IMR-90 (cell line): ENCODE results near the gene BAZ1A. TPM values are rescaled to one million over a fixed set of nuclear protein-coding genes. Genes with fewer than 3 reads are reported as not detected.
A peak's percentile ranks its signal among the peaks of the same experiment; 100 is the strongest.

Experiments used
- ATAC-seq: fragments of 200-7000 bp; cut with Tn5 transposase; 2 replicates; pipeline ENCODE4 v1.9.1; 2020; ENCODE audit warnings: low read depth, mild to moderate bottlenecking, moderate library complexity
- BruUV-seq: library from RNA; stranded (reverse); fragments of 400-500 nt; replicated peaks from 2 replicates; lab custom pipeline; 2021; lab: Mats Ljungman, UMichigan
- CTCF ChIA-PET: fragments of 300-600 bp; formaldehyde crosslinking; extraction: SDS; loops from one replicate; lab custom pipeline; 2021; ENCODE audit warnings: antibody characterized with exemption; lab: Yijun Ruan, JAX
- POLR2A ChIA-PET: fragments of 300-600 bp; sonication (Branson Sonifier 250); formaldehyde crosslinking; loops from one replicate; lab custom pipeline; 2022; ENCODE audit warnings: antibody characterized with exemption; ENCODE audit not compliant: unreplicated experiment; lab: Charles Lee
- DNase-seq: peaks from one replicate; pipeline ENCODE4 v3.0.0; 2013
- H2AFZ ChIP-seq: replicated peaks from 2 replicates; pipeline ENCODE3; 2013; ENCODE audit warnings: low read length, mild to moderate bottlenecking; ENCODE audit not compliant: poor library complexity
- H2AK5ac ChIP-seq: 2 replicates; pipeline ENCODE4 v1.6.1; 2013; ENCODE audit warnings: low read depth, low read length, inconsistent platforms
- H2AK9ac ChIP-seq: replicated peaks from 2 replicates; pipeline ENCODE3; 2013; ENCODE audit warnings: mild to moderate bottlenecking, low read depth, low read length, moderate library complexity; ENCODE audit not compliant: poor library complexity
- H2BK120ac ChIP-seq: 2 replicates; pipeline ENCODE4 v1.6.1; 2013; ENCODE audit warnings: low read depth, low read length, inconsistent platforms
- H2BK15ac ChIP-seq: 3 replicates; pipeline ENCODE4 v1.6.1; 2013; ENCODE audit warnings: low read depth, low read length, inconsistent platforms
- H2BK20ac ChIP-seq: 2 replicates; pipeline ENCODE4 v1.6.1; 2013; ENCODE audit warnings: low read depth, mild to moderate bottlenecking, inconsistent platforms, low read length, moderate library complexity
- H2BK5ac ChIP-seq: 2 replicates; pipeline ENCODE4 v1.6.1; 2013; ENCODE audit warnings: mild to moderate bottlenecking, low read depth, low read length, inconsistent platforms; ENCODE audit not compliant: poor library complexity, severe bottlenecking
- H3K14ac ChIP-seq: replicated peaks from 2 replicates; pipeline ENCODE4 v1.6.1; 2013; ENCODE audit warnings: low read depth, low read length, inconsistent platforms
- H3K18ac ChIP-seq: 2 replicates; pipeline ENCODE4 v1.6.1; 2013; ENCODE audit warnings: low read depth, low read length, control low read depth
- H3K23ac ChIP-seq: 2 replicates; pipeline ENCODE4 v1.6.1; 2013; ENCODE audit warnings: low read depth, low read length, inconsistent platforms
- H3K27ac ChIP-seq: 2 replicates; pipeline ENCODE4 v1.5.1; 2013; ENCODE audit warnings: mild to moderate bottlenecking, control low read depth, low read length; ENCODE audit not compliant: insufficient read depth
- H3K27me3 ChIP-seq: 2 replicates; pipeline ENCODE4 v1.6.1; 2013; ENCODE audit warnings: low read length; ENCODE audit not compliant: control insufficient read depth, insufficient read depth
- H3K36me3 ChIP-seq: 2 replicates; pipeline ENCODE4 v1.6.1; 2013; ENCODE audit warnings: low read length, mixed read lengths; ENCODE audit not compliant: control insufficient read depth, insufficient read depth
- H3K4ac ChIP-seq: 2 replicates; pipeline ENCODE4 v1.6.1; 2013; ENCODE audit warnings: low read depth, low read length, inconsistent platforms
- H3K4me1 ChIP-seq: 2 replicates; pipeline ENCODE4 v1.6.1; 2013; ENCODE audit warnings: low read length, mixed read lengths; ENCODE audit not compliant: control insufficient read depth, insufficient read depth
- H3K4me2 ChIP-seq: 2 replicates; pipeline ENCODE4 v1.6.1; 2013; ENCODE audit warnings: low read depth, mild to moderate bottlenecking, control low read depth, low read length, moderate library complexity
- H3K4me3 ChIP-seq: 2 replicates; pipeline ENCODE4 v1.5.1; 2013; ENCODE audit warnings: low read depth, mild to moderate bottlenecking, control low read depth, low read length, moderate library complexity; ENCODE audit not compliant: insufficient read depth
- H3K56ac ChIP-seq: 2 replicates; pipeline ENCODE4 v1.6.1; 2013; ENCODE audit warnings: low read length, inconsistent platforms; ENCODE audit not compliant: insufficient read depth; ENCODE audit errors: extremely low read depth
- H3K79me1 ChIP-seq, 2 experiments: 2 replicates each; pipeline ENCODE4 v1.6.1; 2013; ENCODE audit warnings: low read length in 2 of 2, inconsistent platforms in 1 of 2, low read depth in 1 of 2
- H3K9ac ChIP-seq: 2 replicates; pipeline ENCODE4 v1.6.1; 2013; ENCODE audit warnings: low read depth, low read length, control low read depth
- H3K9me1 ChIP-seq: 2 replicates; pipeline ENCODE4 v1.6.1; 2013; ENCODE audit warnings: low read length, inconsistent platforms; ENCODE audit not compliant: insufficient read depth
- H3K9me3 ChIP-seq: 2 replicates; pipeline ENCODE4 v1.6.1; 2013; ENCODE audit warnings: low read length; ENCODE audit not compliant: control insufficient read depth, insufficient read depth
- H4K20me1 ChIP-seq: 2 replicates; pipeline ENCODE4 v1.6.1; 2013; ENCODE audit warnings: low read length, inconsistent platforms; ENCODE audit not compliant: insufficient read depth
- H4K5ac ChIP-seq: 2 replicates; pipeline ENCODE4 v1.6.1; 2013; ENCODE audit warnings: mild to moderate bottlenecking, low read depth, low read length, control low read depth
- H4K8ac ChIP-seq, 2 experiments: 2 replicates each; pipeline ENCODE4 v1.6.1; 2013; ENCODE audit warnings: low read depth in 2 of 2, low read length in 2 of 2, control low read depth in 1 of 2, inconsistent platforms in 1 of 2
- H4K91ac ChIP-seq: 2 replicates; pipeline ENCODE4 v1.6.1; 2013; ENCODE audit warnings: low read depth, low read length, inconsistent platforms; ENCODE audit not compliant: insufficient read depth
- BHLHE40 ChIP-seq: fragments of 150-350 bp; IDR thresholded peaks from 2 replicates; pipeline ENCODE4 v1.6.1; 2016; ENCODE audit warnings: mild to moderate bottlenecking, low read depth, low read length
- CEBPB ChIP-seq: IDR thresholded peaks from 2 replicates; pipeline ENCODE4 v1.6.1; 2012; ENCODE audit warnings: low read depth, low read length, improper control_type of control experiment
- CHD1 ChIP-seq: IDR thresholded peaks from 2 replicates; pipeline ENCODE4 v1.6.1; 2012; ENCODE audit warnings: low read depth, low read length, improper control_type of control experiment
- FOS ChIP-seq: fragments of 150-350 bp; IDR thresholded peaks from 2 replicates; pipeline ENCODE4 v1.6.1; 2016; ENCODE audit warnings: low read depth, low read length
- MAFK ChIP-seq: IDR thresholded peaks from 2 replicates; pipeline ENCODE4 v1.6.1; 2012; ENCODE audit warnings: low read depth, low read length, improper control_type of control experiment
- MAZ ChIP-seq: IDR thresholded peaks from 2 replicates; pipeline ENCODE4 v1.6.1; 2012; ENCODE audit warnings: low read depth, mild to moderate bottlenecking, low read length, improper control_type of control experiment, moderate library complexity, borderline replicate concordance
- MXI1 ChIP-seq: IDR thresholded peaks from 2 replicates; pipeline ENCODE4 v1.6.1; 2012; ENCODE audit warnings: low read depth, mild to moderate bottlenecking, low read length, moderate library complexity, borderline replicate concordance
- NFE2L2 ChIP-seq: fragments of 150-350 bp; IDR thresholded peaks from 2 replicates; pipeline ENCODE4 v1.6.1; 2016; ENCODE audit warnings: low read depth, mild to moderate bottlenecking, low read length
- POLR2A ChIP-seq: IDR thresholded peaks from 2 replicates; pipeline ENCODE4 v1.6.1; 2012; ENCODE audit warnings: mild to moderate bottlenecking, low read depth, low read length
- RAD21 ChIP-seq: IDR thresholded peaks from 2 replicates; pipeline ENCODE4 v1.6.1; 2012; ENCODE audit warnings: low read length, improper control_type of control experiment
- RCOR1 ChIP-seq: IDR thresholded peaks from 2 replicates; pipeline ENCODE4 v1.6.1; 2012; ENCODE audit warnings: mild to moderate bottlenecking, low read length, improper control_type of control experiment; ENCODE audit not compliant: insufficient replicate concordance
- RFX5 ChIP-seq: IDR thresholded peaks from 2 replicates; pipeline ENCODE4 v1.8.0; 2012; ENCODE audit warnings: low read depth, mild to moderate bottlenecking, low read length, moderate library complexity
- SMC3 ChIP-seq: fragments of 150-350 bp; IDR thresholded peaks from 2 replicates; pipeline ENCODE4 v1.6.1; 2016; ENCODE audit warnings: low read depth, mild to moderate bottlenecking, antibody characterized with exemption, low read length, moderate library complexity
- WGBS, 2 experiments: methylation state at CpG; one replicate each; pipeline versions ENCODE4 v1.1.5 to v1.1.7; 2013; ENCODE audit warnings: missing lambda C conversion rate in 2 of 2; ENCODE audit not compliant: insufficient read length in 1 of 2; ENCODE audit errors: extremely low coverage in 2 of 2; 5-methylcytosine and 5-hydroxymethylcytosine counted together
- dilution Hi-C: fragments of 300-500 bp; cut with HindIII; formaldehyde crosslinking; loops from one replicate; pipeline ENCODE4 v1.14.3; 2018; ENCODE audit warnings: low sequenced_read_pairs; ENCODE audit not compliant: unreplicated experiment
- in situ Hi-C: fragments of 300-500 bp; cut with MboI; formaldehyde crosslinking; loops from 3 replicates; pipeline ENCODE4 v1.14.3; 2019; ENCODE audit warnings: low sequenced_read_pairs, inconsistent platforms, mixed read lengths
- intact Hi-C: fragments of 100-400 bp; cut with micrococcal nuclease; formaldehyde crosslinking; loops from 2 replicates; pipeline ENCODE4 v1.10.0; 2022
- polyA plus RNA-seq, 3 experiments: library from polyadenylated mRNA; depleted of rRNA; stranded (reverse); fragments of >200 nt; gene quantifications; 2 replicates each; pipeline ENCODE4 v1.2.3, GENCODE V29; 2012; ENCODE audit warnings: low replicate concordance in 1 of 3
- total RNA-seq: library from RNA; depleted of rRNA; stranded (reverse); fragments of >200 nt; gene quantifications from 2 replicates; pipeline ENCODE4 v1.2.3, GENCODE V29; 2012
- TF ChIP-seq, protein P1 (sequence below): fragments of 150-350 bp; IDR thresholded peaks from 2 replicates; pipeline ENCODE4 v1.6.1; 2016; ENCODE audit warnings: low read depth, mild to moderate bottlenecking, low read length, moderate library complexity, borderline replicate concordance
- TF ChIP-seq, protein P2 (sequence below): conservative IDR thresholded peaks from 2 replicates; pipeline ENCODE4 v1.5.1; 2012; ENCODE audit warnings: mild to moderate bottlenecking, low read depth, low read length, improper control_type of control experiment
- TF ChIP-seq, protein P3 (sequence below): fragments of 150-350 bp; IDR thresholded peaks from 2 replicates; pipeline ENCODE4 v1.6.1; 2017; ENCODE audit warnings: mild to moderate bottlenecking, antibody characterized with exemption, low read length, low read depth

BAZ1A gene
- total and polyA plus RNA-seq, 2 of the 4 experiments (the other 2 are of a cell fraction): 15.3 to 23.8 TPM

GRCh38 chr14:34750233-34750632 lies 124.9 kb downstream of the BAZ1A start:
- Histone ChIP-seq H3K18ac (no peak overlapping the region), H3K36me3 (no peaks in the 10 kb centered on the region), H4K91ac (no peak overlapping the region), H3K23ac (no peak overlapping the region), H2AFZ (no peak overlapping the region), H3K4ac (no peak overlapping the region), H2BK120ac (peak overlapping the region; percentile 54; the same call in 1 of the 2 replicates), H3K9me3 (no peaks in the 10 kb centered on the region), H3K56ac (no peak overlapping the region), H3K27me3 (no peaks in the 10 kb centered on the region), H2AK5ac (no peak overlapping the region), H3K4me3 (no peak overlapping the region), H2AK9ac (no peak overlapping the region), H4K5ac (no peak overlapping the region), H3K4me1 (0 out of 2 replicates have a peak, but pooled peaks cover 2% of the 10 kb centered on the region), H2BK5ac (peak overlapping the region; percentile 10), H3K14ac (no peak overlapping the region), H2BK20ac (no peak overlapping the region; the same call in 1 of the 2 replicates), H3K9ac (no peak overlapping the region), H3K79me1 (no peaks in the 10 kb centered on the region; a peak in 1 of 4 replicates), H4K20me1 (no peaks in the 10 kb centered on the region), H3K27ac (no peak overlapping the region), H2BK15ac (no peak overlapping the region), H3K4me2 (no peak overlapping the region), H3K9me1 (0 out of 2 replicates have a peak, but pooled peaks cover 2% of the 10 kb centered on the region), H4K8ac (no peak overlapping the region; a peak in 1 of 4 replicates)
- no CpG with 5 or more reads among the region's 2 CpGs for WGBS, 2 experiments
- ChIA-PET POLR2A (no interaction called here), CTCF (no interaction called here)
- in situ Hi-C loops: no loop called here
- dilution Hi-C loops: no loop called here
- intact Hi-C loops: no loop called here
- no peak for TF ChIP-seq NFE2L2
- TF ChIP-seq MAFK: no peak
- TF ChIP-seq, protein P1, sequence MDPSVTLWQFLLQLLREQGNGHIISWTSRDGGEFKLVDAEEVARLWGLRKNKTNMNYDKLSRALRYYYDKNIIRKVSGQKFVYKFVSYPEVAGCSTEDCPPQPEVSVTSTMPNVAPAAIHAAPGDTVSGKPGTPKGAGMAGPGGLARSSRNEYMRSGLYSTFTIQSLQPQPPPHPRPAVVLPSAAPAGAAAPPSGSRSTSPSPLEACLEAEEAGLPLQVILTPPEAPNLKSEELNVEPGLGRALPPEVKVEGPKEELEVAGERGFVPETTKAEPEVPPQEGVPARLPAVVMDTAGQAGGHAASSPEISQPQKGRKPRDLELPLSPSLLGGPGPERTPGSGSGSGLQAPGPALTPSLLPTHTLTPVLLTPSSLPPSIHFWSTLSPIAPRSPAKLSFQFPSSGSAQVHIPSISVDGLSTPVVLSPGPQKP: no peak
- no peak for TF ChIP-seq RCOR1
- TF ChIP-seq RAD21: no peak
- no peak for TF ChIP-seq BHLHE40
- TF ChIP-seq FOS: no peak
- TF ChIP-seq RFX5: no peak
- no peak for TF ChIP-seq MXI1
- no peak for TF ChIP-seq MAZ
- no peak for TF ChIP-seq CHD1
- TF ChIP-seq, protein P2, sequence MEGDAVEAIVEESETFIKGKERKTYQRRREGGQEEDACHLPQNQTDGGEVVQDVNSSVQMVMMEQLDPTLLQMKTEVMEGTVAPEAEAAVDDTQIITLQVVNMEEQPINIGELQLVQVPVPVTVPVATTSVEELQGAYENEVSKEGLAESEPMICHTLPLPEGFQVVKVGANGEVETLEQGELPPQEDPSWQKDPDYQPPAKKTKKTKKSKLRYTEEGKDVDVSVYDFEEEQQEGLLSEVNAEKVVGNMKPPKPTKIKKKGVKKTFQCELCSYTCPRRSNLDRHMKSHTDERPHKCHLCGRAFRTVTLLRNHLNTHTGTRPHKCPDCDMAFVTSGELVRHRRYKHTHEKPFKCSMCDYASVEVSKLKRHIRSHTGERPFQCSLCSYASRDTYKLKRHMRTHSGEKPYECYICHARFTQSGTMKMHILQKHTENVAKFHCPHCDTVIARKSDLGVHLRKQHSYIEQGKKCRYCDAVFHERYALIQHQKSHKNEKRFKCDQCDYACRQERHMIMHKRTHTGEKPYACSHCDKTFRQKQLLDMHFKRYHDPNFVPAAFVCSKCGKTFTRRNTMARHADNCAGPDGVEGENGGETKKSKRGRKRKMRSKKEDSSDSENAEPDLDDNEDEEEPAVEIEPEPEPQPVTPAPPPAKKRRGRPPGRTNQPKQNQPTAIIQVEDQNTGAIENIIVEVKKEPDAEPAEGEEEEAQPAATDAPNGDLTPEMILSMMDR: no peak
- TF ChIP-seq, protein P3, sequence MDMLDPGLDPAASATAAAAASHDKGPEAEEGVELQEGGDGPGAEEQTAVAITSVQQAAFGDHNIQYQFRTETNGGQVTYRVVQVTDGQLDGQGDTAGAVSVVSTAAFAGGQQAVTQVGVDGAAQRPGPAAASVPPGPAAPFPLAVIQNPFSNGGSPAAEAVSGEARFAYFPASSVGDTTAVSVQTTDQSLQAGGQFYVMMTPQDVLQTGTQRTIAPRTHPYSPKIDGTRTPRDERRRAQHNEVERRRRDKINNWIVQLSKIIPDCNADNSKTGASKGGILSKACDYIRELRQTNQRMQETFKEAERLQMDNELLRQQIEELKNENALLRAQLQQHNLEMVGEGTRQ: no peak
- no peak for TF ChIP-seq CEBPB
- no peak for TF ChIP-seq SMC3
- TF ChIP-seq POLR2A: no peak
- BruUV-seq: no TSS peak
- ATAC-seq (peak; percentile 33; the same call in 1 of the 2 replicates), DNase-seq (no peak)
